ENCODE measurements around the gene EP400. TPM values are rescaled to one million over a fixed set of nuclear protein-coding genes. Genes with fewer than 3 reads are reported as not detected.

The EP400 gene
- total RNA-seq, 1 donor from 2014 or later = 85.8 TPM

DNA sequence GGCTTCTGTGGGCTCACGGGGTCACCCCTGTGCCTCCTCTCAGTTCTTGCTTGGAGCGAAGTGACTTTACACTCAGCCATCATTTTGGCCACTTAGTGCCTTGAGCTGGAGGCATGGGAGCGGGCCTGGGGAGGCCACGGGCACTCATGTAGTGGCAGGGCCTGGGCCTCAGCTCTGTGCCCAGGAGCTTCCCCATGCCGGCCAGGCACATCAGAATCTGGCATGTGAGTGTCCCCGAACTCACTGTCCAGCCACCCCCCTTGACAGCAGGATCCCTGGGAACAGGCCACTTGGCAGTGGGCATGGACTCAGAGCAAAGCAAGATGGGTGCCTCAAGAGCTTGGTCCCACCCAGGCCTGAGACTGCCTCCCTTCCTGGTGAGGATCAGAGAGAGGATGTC is 164.9 kb downstream of the EP400 start:
- Mint-ChIP-seq H3K27ac (ENCODE audit: unreplicated experiment) (no peak overlapping the region), H3K27me3 (ENCODE audit: unreplicated experiment) (no peaks in the 10 kb centered on the region), H3K9me3 (ENCODE audit: unreplicated experiment) (peaks cover 2% of the 10 kb centered on the region), H3K4me3 (ENCODE audit: unreplicated experiment) (no peak overlapping the region), H3K36me3 (ENCODE audit: unreplicated experiment) (no peaks in the 10 kb centered on the region), H3K4me1 (ENCODE audit: low read depth, unreplicated experiment) (no peaks in the 10 kb centered on the region)
- TF ChIP-seq, protein P1, sequence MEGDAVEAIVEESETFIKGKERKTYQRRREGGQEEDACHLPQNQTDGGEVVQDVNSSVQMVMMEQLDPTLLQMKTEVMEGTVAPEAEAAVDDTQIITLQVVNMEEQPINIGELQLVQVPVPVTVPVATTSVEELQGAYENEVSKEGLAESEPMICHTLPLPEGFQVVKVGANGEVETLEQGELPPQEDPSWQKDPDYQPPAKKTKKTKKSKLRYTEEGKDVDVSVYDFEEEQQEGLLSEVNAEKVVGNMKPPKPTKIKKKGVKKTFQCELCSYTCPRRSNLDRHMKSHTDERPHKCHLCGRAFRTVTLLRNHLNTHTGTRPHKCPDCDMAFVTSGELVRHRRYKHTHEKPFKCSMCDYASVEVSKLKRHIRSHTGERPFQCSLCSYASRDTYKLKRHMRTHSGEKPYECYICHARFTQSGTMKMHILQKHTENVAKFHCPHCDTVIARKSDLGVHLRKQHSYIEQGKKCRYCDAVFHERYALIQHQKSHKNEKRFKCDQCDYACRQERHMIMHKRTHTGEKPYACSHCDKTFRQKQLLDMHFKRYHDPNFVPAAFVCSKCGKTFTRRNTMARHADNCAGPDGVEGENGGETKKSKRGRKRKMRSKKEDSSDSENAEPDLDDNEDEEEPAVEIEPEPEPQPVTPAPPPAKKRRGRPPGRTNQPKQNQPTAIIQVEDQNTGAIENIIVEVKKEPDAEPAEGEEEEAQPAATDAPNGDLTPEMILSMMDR (IDR thresholded peaks at IDR 0.05; ENCODE audit: partially characterized antibody, unreplicated experiment) = no peak
- no peak for DNase-seq

DNA sequence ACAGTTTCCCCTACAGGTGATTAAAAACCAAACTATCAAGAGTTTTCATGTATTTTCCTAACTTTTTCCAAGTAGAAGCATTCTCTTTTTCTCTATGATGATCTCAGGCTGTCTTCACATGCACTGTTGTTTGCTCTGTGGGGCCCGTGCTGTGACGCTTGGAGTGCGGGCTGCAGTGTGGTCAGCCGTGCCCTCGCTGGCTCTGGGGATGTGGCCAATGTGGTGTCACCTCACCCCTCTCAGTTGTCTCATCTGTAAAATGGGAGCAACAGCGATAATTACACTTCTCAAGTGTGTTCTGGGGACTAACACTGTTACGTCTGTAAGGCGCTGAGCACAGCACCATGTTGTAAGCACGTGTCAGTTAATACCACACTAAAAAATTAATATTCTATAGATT is 165.8 kb downstream of the EP400 start:
- DNase-seq = no peak
- H3K27me3 Mint-ChIP-seq (ENCODE audit: unreplicated experiment) = no peaks in the 10 kb centered on the region
- H3K4me3 Mint-ChIP-seq (ENCODE audit: unreplicated experiment) = no peak overlapping the region
- H3K36me3 Mint-ChIP-seq (ENCODE audit: unreplicated experiment) = no peaks in the 10 kb centered on the region
- H3K27ac Mint-ChIP-seq (ENCODE audit: unreplicated experiment) = no peak overlapping the region
- TF ChIP-seq, protein P1 (IDR thresholded peaks at IDR 0.05; ENCODE audit: partially characterized antibody, unreplicated experiment) = no peak
- H3K4me1 Mint-ChIP-seq (ENCODE audit: low read depth, unreplicated experiment) = no peaks in the 10 kb centered on the region
- H3K9me3 Mint-ChIP-seq (ENCODE audit: unreplicated experiment) = peaks cover 2% of the 10 kb centered on the region

- TF ChIP-seq, protein P1 (IDR thresholded peaks at IDR 0.05; ENCODE audit: partially characterized antibody, unreplicated experiment) = no peak
- peaks cover 2% of the 10 kb centered on the region for H3K9me3 Mint-ChIP-seq (ENCODE audit: unreplicated experiment)
- DNase-seq = no peak
- no peaks in the 10 kb centered on the region for H3K4me1 Mint-ChIP-seq (ENCODE audit: low read depth, unreplicated experiment)
- H3K4me3 Mint-ChIP-seq (ENCODE audit: unreplicated experiment) = no peak overlapping the region
- no peaks in the 10 kb centered on the region for H3K36me3 Mint-ChIP-seq (ENCODE audit: unreplicated experiment)
- no peak overlapping the region for H3K27ac Mint-ChIP-seq (ENCODE audit: unreplicated experiment)
- H3K27me3 Mint-ChIP-seq (ENCODE audit: unreplicated experiment) = no peaks in the 10 kb centered on the region
These were observed 167.2 kb downstream of the EP400 start for GRCh38 chr12:132116709-132117557.

- H3K4me3 Mint-ChIP-seq (ENCODE audit: unreplicated experiment) = no peak overlapping the region
- DNase-seq = no peak
- H3K9me3 Mint-ChIP-seq (ENCODE audit: unreplicated experiment) = peaks cover 2% of the 10 kb centered on the region
- no peaks in the 10 kb centered on the region for H3K36me3 Mint-ChIP-seq (ENCODE audit: unreplicated experiment)
- TF ChIP-seq, protein P1 (IDR thresholded peaks at IDR 0.05; ENCODE audit: partially characterized antibody, unreplicated experiment) = no peak
- H3K4me1 Mint-ChIP-seq (ENCODE audit: low read depth, unreplicated experiment) = no peaks in the 10 kb centered on the region
- no peaks in the 10 kb centered on the region for H3K27me3 Mint-ChIP-seq (ENCODE audit: unreplicated experiment)
- H3K27ac Mint-ChIP-seq (ENCODE audit: unreplicated experiment) = no peak overlapping the region
These were observed 167.8 kb downstream of the EP400 start for GRCh38 chr12:132117558-132117875.

GRCh38 chr12:132118876-132119275 is 169.1 kb downstream of the EP400 start:
- peaks cover 2% of the 10 kb centered on the region for H3K9me3 Mint-ChIP-seq (ENCODE audit: unreplicated experiment)
- H3K27ac Mint-ChIP-seq (ENCODE audit: unreplicated experiment) = no peak overlapping the region
- peaks cover 5% of the 10 kb centered on the region for H3K36me3 Mint-ChIP-seq (ENCODE audit: unreplicated experiment)
- TF ChIP-seq, protein P1 (IDR thresholded peaks at IDR 0.05; ENCODE audit: partially characterized antibody, unreplicated experiment) = no peak
- H3K4me3 Mint-ChIP-seq (ENCODE audit: unreplicated experiment) = no peak overlapping the region
- H3K4me1 Mint-ChIP-seq (ENCODE audit: low read depth, unreplicated experiment) = no peaks in the 10 kb centered on the region
- no peaks in the 10 kb centered on the region for H3K27me3 Mint-ChIP-seq (ENCODE audit: unreplicated experiment)
- no peak for DNase-seq
